Astrocyte (in vitro differentiated cells and primary cell): Measurements from ENCODE around the gene NDUFA13. TPM values are rescaled to one million over a fixed set of nuclear protein-coding genes. Genes with fewer than 3 reads are reported as not detected.

Experiments used
- DNase-seq: peaks from one replicate; pipeline ENCODE4 v3.0.0-alpha.2; 2010; ENCODE audit warnings: low read depth
- FAIRE-seq: peaks from 2 replicates; lab custom pipeline; 2011; peaks lifted over from hg19 to GRCh38; lab: Jason Lieb, UNC
- H2AFZ ChIP-seq: 2 replicates; pipeline ENCODE4 v1.6.0; 2012; ENCODE audit warnings: low read depth, low read length, inconsistent platforms
- H3K27ac ChIP-seq: 2 replicates; pipeline ENCODE4 v1.5.1; 2011; ENCODE audit warnings: low read depth, low read length, inconsistent platforms
- H3K27me3 ChIP-seq: 2 replicates; pipeline ENCODE4 v1.6.0; 2011; ENCODE audit warnings: low read length, inconsistent platforms; ENCODE audit not compliant: insufficient read depth
- H3K36me3 ChIP-seq: 2 replicates; pipeline ENCODE4 v1.5.1; 2011; ENCODE audit warnings: low read length, inconsistent platforms; ENCODE audit not compliant: insufficient read depth
- H3K4me1 ChIP-seq: 2 replicates; pipeline ENCODE4 v1.5.1; 2011; ENCODE audit warnings: low read length, inconsistent platforms; ENCODE audit not compliant: insufficient read depth
- H3K4me2 ChIP-seq: 2 replicates; pipeline ENCODE4 v1.6.0; 2012; ENCODE audit warnings: low read length, inconsistent platforms
- H3K4me3 ChIP-seq: 2 replicates; pipeline ENCODE4 v1.5.1; 2011; ENCODE audit warnings: low read depth, mild to moderate bottlenecking, low read length, inconsistent platforms; ENCODE audit not compliant: insufficient read depth
- H3K79me2 ChIP-seq: 2 replicates; pipeline ENCODE4 v1.6.0; 2012; ENCODE audit warnings: mild to moderate bottlenecking, low read length, inconsistent platforms; ENCODE audit not compliant: insufficient read depth
- H3K9ac ChIP-seq: 2 replicates; pipeline ENCODE4 v1.6.0; 2012; ENCODE audit warnings: mild to moderate bottlenecking, low read length, inconsistent platforms
- H3K9me3 ChIP-seq: 2 replicates; pipeline ENCODE4 v1.5.1; 2012; ENCODE audit warnings: low read depth, mild to moderate bottlenecking, low read length, inconsistent platforms; ENCODE audit not compliant: insufficient read depth
- H4K20me1 ChIP-seq: 2 replicates; pipeline ENCODE4 v1.6.0; 2012; ENCODE audit warnings: low read length, inconsistent platforms; ENCODE audit not compliant: insufficient read depth
- H3K27ac Mint-ChIP-seq: one replicate; pipeline ENCODE4 v1.8.0; 2021; ENCODE audit warnings: mild to moderate bottlenecking, mixed read lengths; ENCODE audit not compliant: unreplicated experiment
- H3K27me3 Mint-ChIP-seq: one replicate; pipeline ENCODE4 v1.8.0; 2021; ENCODE audit warnings: low read depth, mixed read lengths; ENCODE audit not compliant: unreplicated experiment
- H3K36me3 Mint-ChIP-seq: one replicate; pipeline ENCODE4 v1.8.0; 2021; ENCODE audit warnings: low read depth, mixed read lengths; ENCODE audit not compliant: unreplicated experiment
- H3K4me1 Mint-ChIP-seq: one replicate; pipeline ENCODE4 v1.8.0; 2021; ENCODE audit warnings: low read depth, mixed read lengths; ENCODE audit not compliant: unreplicated experiment
- H3K4me3 Mint-ChIP-seq: one replicate; pipeline ENCODE4 v1.8.0; 2021; ENCODE audit warnings: mild to moderate bottlenecking, moderate library complexity, mixed read lengths; ENCODE audit not compliant: unreplicated experiment
- H3K9me3 Mint-ChIP-seq: one replicate; pipeline ENCODE4 v1.8.0; 2021; ENCODE audit warnings: mild to moderate bottlenecking, mixed read lengths; ENCODE audit not compliant: unreplicated experiment
- CTCF ChIP-seq: IDR thresholded peaks from 2 replicates; pipeline ENCODE4 v1.5.1; 2011; ENCODE audit warnings: low read depth, mild to moderate bottlenecking, inconsistent platforms, low read length, moderate library complexity; ENCODE audit not compliant: insufficient read depth
- EZH2 ChIP-seq: IDR thresholded peaks from 2 replicates; pipeline ENCODE4 v1.6.1; 2012; ENCODE audit warnings: mild to moderate bottlenecking, low read length, inconsistent platforms; ENCODE audit not compliant: insufficient read depth
- total RNA-seq: library from RNA; stranded (reverse); gene quantifications from 2 replicates; pipeline ENCODE4 v1.2.1, GENCODE V29; 2021

The NDUFA13 gene
- total RNA-seq, 1 donor from 2014 or later: 311 TPM

GRCh38 chr19:19510432-19510831 lies 5.6 kb upstream of the NDUFA13 start:
- Histone ChIP-seq H3K4me3 (no peak overlapping the region), H3K4me2 (no peak overlapping the region), H3K79me2 (no peaks in the 10 kb centered on the region), H3K27ac (no peak overlapping the region), H3K9ac (no peak overlapping the region), H3K9me3 (peaks cover 11% of the 10 kb centered on the region), H3K36me3 (peaks cover 9% of the 10 kb centered on the region), H3K4me1 (peaks cover under 1% of the 10 kb centered on the region), H4K20me1 (peaks cover 3% of the 10 kb centered on the region), H3K27me3 (no peaks in the 10 kb centered on the region), H2AFZ (no peak overlapping the region)
- Mint-ChIP-seq H3K4me3 (no peak overlapping the region), H3K27ac (peak overlapping the region; percentile 8), H3K36me3 (peaks cover 12% of the 10 kb centered on the region), H3K9me3 (peaks cover 3% of the 10 kb centered on the region), H3K4me1 (no peaks in the 10 kb centered on the region), H3K27me3 (no peaks in the 10 kb centered on the region)
- FAIRE-seq: no peak
- TF ChIP-seq EZH2 (no peak), CTCF (no peak)
- no peak for DNase-seq

GRCh38 chr19:19513682-19514081 lies 2.3 kb upstream of the NDUFA13 start:
- Mint-ChIP-seq H3K27me3 (no peaks in the 10 kb centered on the region), H3K4me3 (no peak overlapping the region), H3K9me3 (peaks cover 3% of the 10 kb centered on the region), H3K36me3 (peaks cover 8% of the 10 kb centered on the region), H3K4me1 (no peaks in the 10 kb centered on the region), H3K27ac (no peak overlapping the region)
- H2AFZ ChIP-seq: no peak overlapping the region
- H3K79me2 ChIP-seq: peaks cover 21% of the 10 kb centered on the region
- no peak overlapping the region for H3K4me3 ChIP-seq
- H3K36me3 ChIP-seq: no peaks in the 10 kb centered on the region
- no peak for TF ChIP-seq CTCF
- TF ChIP-seq EZH2: no peak
- no peak overlapping the region for H3K9ac ChIP-seq
- FAIRE-seq: no peak
- peaks cover 5% of the 10 kb centered on the region for H3K4me1 ChIP-seq
- H3K27me3 ChIP-seq: no peaks in the 10 kb centered on the region
- DNase-seq: no peak
- H4K20me1 ChIP-seq: no peaks in the 10 kb centered on the region
- H3K9me3 ChIP-seq: peaks cover 11% of the 10 kb centered on the region
- peak overlapping the region; percentile 69 for H3K4me2 ChIP-seq
- no peak overlapping the region for H3K27ac ChIP-seq

- H3K9me3 Mint-ChIP-seq: peaks cover 3% of the 10 kb centered on the region
- peaks cover 7% of the 10 kb centered on the region for H3K36me3 Mint-ChIP-seq
- H3K4me3 Mint-ChIP-seq: peak overlapping the region; percentile 40
- Histone ChIP-seq H3K79me2 (peaks cover 26% of the 10 kb centered on the region), H3K4me2 (peak overlapping the region; percentile 69), H3K9me3 (peaks cover 11% of the 10 kb centered on the region), H4K20me1 (peaks cover 2% of the 10 kb centered on the region), H3K27me3 (no peaks in the 10 kb centered on the region), H3K27ac (no peak overlapping the region), H3K4me3 (no peak overlapping the region), H3K4me1 (peaks cover 5% of the 10 kb centered on the region), H3K9ac (no peak overlapping the region), H3K36me3 (peaks cover 1% of the 10 kb centered on the region), H2AFZ (no peak overlapping the region)
- no peak overlapping the region for H3K27ac Mint-ChIP-seq
- no peaks in the 10 kb centered on the region for H3K4me1 Mint-ChIP-seq
- H3K27me3 Mint-ChIP-seq: no peaks in the 10 kb centered on the region
- DNase-seq (peak; percentile 33), FAIRE-seq (no peak)
- no peak for TF ChIP-seq CTCF
- no peak for TF ChIP-seq EZH2
These were observed 1.8 kb upstream of the NDUFA13 start for GRCh38 chr19:19514215-19514657.
